HepG2 (cell line): ENCODE data around the gene LIN28A. TPM values are rescaled to one million over a fixed set of nuclear protein-coding genes. Genes with fewer than 3 reads are reported as not detected.

Experiments
- ELF3 ChIP-seq: IDR thresholded peaks from 2 replicates; pipeline ENCODE4 v1.6.1; 2016; ENCODE audit warnings: missing genetic modification reagents, missing compliant biosample characterization
- HHEX ChIP-seq: IDR thresholded peaks from 2 replicates; pipeline ENCODE4 v1.6.1; 2016; ENCODE audit warnings: control low read depth
- MAF1 ChIP-seq: sonication (generic); formaldehyde crosslinking; IDR thresholded peaks from 2 replicates; pipeline ENCODE4 v1.5.0; 2020; ENCODE audit warnings: missing genetic modification reagents, borderline replicate concordance
- NFE2L1 ChIP-seq: sonication (generic); formaldehyde crosslinking; IDR thresholded peaks from 2 replicates; pipeline ENCODE4 v1.4.0; 2020; ENCODE audit warnings: missing genetic modification reagents, mild to moderate bottlenecking, borderline replicate concordance
- PHB2 ChIP-seq: fragments of 450-650 bp; IDR thresholded peaks from 2 replicates; pipeline ENCODE4 v1.6.1; 2018; ENCODE audit not compliant: partially characterized antibody
- SIX1 ChIP-seq: sonication (generic); formaldehyde crosslinking; IDR thresholded peaks from 2 replicates; pipeline ENCODE4 v1.4.0; 2020; ENCODE audit warnings: missing genetic modification reagents, borderline replicate concordance
- SPEN ChIP-seq: sonication (generic); formaldehyde crosslinking; IDR thresholded peaks from 2 replicates; pipeline ENCODE4 v1.5.1; 2020; ENCODE audit warnings: low read depth, mild to moderate bottlenecking, missing genetic modification reagents
- TP53 ChIP-seq: sonication (generic); formaldehyde crosslinking; conservative IDR thresholded peaks from 2 replicates; pipeline ENCODE4 v1.4.0; 2020; ENCODE audit warnings: missing genetic modification reagents
- ZNF350 ChIP-seq: sonication (generic); formaldehyde crosslinking; IDR thresholded peaks from 2 replicates; pipeline ENCODE4 v1.4.0; 2020; ENCODE audit warnings: mild to moderate bottlenecking, low read depth, missing genetic modification reagents, borderline replicate concordance
- ZNF354B ChIP-seq: sonication (generic); formaldehyde crosslinking; IDR thresholded peaks from 2 replicates; pipeline ENCODE4 v1.8.0; 2022; ENCODE audit warnings: mild to moderate bottlenecking, missing genetic modification reagents
- ZNF670 ChIP-seq: sonication (generic); formaldehyde crosslinking; IDR thresholded peaks from 2 replicates; pipeline ENCODE4 v1.8.0; 2022; ENCODE audit warnings: mild to moderate bottlenecking, missing genetic modification reagents, borderline replicate concordance
- ZNF773 ChIP-seq: sonication (generic); formaldehyde crosslinking; IDR thresholded peaks from 2 replicates; pipeline ENCODE4 v1.4.0; 2020; ENCODE audit warnings: missing genetic modification reagents, borderline replicate concordance
- ZSCAN20 ChIP-seq: sonication (generic); formaldehyde crosslinking; IDR thresholded peaks from 2 replicates; pipeline ENCODE4 v1.4.0; 2020; ENCODE audit warnings: missing genetic modification reagents, mild to moderate bottlenecking, borderline replicate concordance
- ZSCAN29 ChIP-seq: sonication (generic); formaldehyde crosslinking; conservative IDR thresholded peaks from 2 replicates; pipeline ENCODE4 v1.4.0; 2020; ENCODE audit warnings: mild to moderate bottlenecking, missing genetic modification reagents
- polyA plus RNA-seq, 8 experiments: library from polyadenylated mRNA; depleted of rRNA in 3 of 8; stranded (reverse) in 7 of 8; unstranded in 1 of 8; fragments of >200 nt; fragmentation: Illumina TruSeq in 4 of 8; extraction: Trizol in 4 of 8; gene quantifications; 2 replicates each; pipeline versions ENCODE4 v1.2.1 to v1.2.3, GENCODE V29; 2011 to 2016; ENCODE audit warnings: low read depth in 4 of 8, missing spikeins in 1 of 8, mixed read lengths in 1 of 8; ENCODE audit not compliant: insufficient read depth in 1 of 8
- total RNA-seq, 5 experiments: library from RNA; depleted of rRNA; stranded (reverse); fragments of >200 nt; fragmentation: Illumina TruSeq; extraction: Trizol; gene quantifications; 2 replicates each; pipeline ENCODE4 v1.2.3, GENCODE V29; 2016; ENCODE audit warnings: low read depth in 1 of 5
- TF ChIP-seq, protein P1 (sequence below): sonication (generic); formaldehyde crosslinking; IDR thresholded peaks from 2 replicates; pipeline ENCODE4 v1.4.0; 2020; ENCODE audit warnings: missing genetic modification reagents
- TF ChIP-seq, protein P2 (sequence below): sonication (generic); formaldehyde crosslinking; IDR thresholded peaks from 2 replicates; pipeline ENCODE4 v1.5.0; 2020; ENCODE audit warnings: mild to moderate bottlenecking, missing genetic modification reagents
- TF ChIP-seq, protein P3 (sequence below): IDR thresholded peaks from 2 replicates; pipeline ENCODE4 v1.6.1; 2018; ENCODE audit warnings: missing genetic modification reagents
- TF ChIP-seq, protein P4 (sequence below): sonication (generic); formaldehyde crosslinking; IDR thresholded peaks from 2 replicates; pipeline ENCODE4 v1.5.1; 2020; ENCODE audit warnings: mild to moderate bottlenecking, missing genetic modification reagents, borderline replicate concordance

LIN28A gene
- total and polyA plus RNA-seq, 2 of the 13 experiments (the other 11 are each of a cell fraction or from before 2014, with no cell fraction given) = not detected

DNA sequence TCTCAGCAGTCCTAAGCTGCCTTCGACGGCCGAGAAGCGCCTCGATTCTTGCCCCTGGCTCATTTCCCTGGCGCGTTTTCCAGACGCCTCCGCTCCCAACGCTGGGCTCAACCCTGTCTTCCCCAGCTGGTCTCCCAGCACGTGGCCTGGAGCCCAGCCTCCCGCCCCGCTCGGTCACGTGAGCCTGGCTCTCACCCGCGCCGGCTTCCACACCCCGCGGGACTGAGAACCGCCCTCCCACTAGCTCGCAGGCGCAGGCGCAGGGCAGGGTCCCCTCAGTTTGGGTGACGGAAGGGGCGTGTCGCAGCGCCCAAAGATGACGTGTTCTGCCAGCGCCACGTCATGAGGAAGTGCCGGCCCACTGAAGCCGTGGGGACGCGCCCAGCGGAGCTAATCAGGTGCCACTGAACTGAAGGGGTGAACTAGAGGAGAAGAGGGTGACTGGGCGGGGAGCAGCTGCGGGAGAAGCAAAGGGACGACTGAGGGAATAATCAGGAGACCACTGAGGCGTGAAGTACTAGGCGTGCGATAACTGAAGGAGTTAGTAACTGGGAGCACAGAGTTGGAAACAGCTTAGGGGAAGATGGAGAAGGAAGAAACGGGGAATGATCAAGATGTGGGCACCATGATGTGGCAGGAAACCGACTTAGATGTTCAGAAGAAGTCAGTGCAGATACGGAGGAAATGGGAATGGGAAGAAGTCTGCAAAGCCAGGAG is 21.5 kb downstream of the LIN28A start, which contains the start of gene DHDDS (continued):
- TF ChIP-seq, protein P1, sequence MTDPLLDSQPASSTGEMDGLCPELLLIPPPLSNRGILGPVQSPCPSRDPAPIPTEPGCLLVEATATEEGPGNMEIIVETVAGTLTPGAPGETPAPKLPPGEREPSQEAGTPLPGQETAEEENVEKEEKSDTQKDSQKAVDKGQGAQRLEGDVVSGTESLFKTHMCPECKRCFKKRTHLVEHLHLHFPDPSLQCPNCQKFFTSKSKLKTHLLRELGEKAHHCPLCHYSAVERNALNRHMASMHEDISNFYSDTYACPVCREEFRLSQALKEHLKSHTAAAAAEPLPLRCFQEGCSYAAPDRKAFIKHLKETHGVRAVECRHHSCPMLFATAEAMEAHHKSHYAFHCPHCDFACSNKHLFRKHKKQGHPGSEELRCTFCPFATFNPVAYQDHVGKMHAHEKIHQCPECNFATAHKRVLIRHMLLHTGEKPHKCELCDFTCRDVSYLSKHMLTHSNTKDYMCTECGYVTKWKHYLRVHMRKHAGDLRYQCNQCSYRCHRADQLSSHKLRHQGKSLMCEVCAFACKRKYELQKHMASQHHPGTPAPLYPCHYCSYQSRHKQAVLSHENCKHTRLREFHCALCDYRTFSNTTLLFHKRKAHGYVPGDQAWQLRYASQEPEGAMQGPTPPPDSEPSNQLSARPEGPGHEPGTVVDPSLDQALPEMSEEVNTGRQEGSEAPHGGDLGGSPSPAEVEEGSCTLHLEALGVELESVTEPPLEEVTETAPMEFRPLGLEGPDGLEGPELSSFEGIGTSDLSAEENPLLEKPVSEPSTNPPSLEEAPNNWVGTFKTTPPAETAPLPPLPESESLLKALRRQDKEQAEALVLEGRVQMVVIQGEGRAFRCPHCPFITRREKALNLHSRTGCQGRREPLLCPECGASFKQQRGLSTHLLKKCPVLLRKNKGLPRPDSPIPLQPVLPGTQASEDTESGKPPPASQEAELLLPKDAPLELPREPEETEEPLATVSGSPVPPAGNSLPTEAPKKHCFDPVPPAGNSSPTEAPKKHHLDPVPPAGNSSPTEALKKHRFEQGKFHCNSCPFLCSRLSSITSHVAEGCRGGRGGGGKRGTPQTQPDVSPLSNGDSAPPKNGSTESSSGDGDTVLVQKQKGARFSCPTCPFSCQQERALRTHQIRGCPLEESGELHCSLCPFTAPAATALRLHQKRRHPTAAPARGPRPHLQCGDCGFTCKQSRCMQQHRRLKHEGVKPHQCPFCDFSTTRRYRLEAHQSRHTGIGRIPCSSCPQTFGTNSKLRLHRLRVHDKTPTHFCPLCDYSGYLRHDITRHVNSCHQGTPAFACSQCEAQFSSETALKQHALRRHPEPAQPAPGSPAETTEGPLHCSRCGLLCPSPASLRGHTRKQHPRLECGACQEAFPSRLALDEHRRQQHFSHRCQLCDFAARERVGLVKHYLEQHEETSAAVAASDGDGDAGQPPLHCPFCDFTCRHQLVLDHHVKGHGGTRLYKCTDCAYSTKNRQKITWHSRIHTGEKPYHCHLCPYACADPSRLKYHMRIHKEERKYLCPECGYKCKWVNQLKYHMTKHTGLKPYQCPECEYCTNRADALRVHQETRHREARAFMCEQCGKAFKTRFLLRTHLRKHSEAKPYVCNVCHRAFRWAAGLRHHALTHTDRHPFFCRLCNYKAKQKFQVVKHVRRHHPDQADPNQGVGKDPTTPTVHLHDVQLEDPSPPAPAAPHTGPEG (CRISPR knock-in tag) = peak; percentile 90
- TF ChIP-seq, protein P2, sequence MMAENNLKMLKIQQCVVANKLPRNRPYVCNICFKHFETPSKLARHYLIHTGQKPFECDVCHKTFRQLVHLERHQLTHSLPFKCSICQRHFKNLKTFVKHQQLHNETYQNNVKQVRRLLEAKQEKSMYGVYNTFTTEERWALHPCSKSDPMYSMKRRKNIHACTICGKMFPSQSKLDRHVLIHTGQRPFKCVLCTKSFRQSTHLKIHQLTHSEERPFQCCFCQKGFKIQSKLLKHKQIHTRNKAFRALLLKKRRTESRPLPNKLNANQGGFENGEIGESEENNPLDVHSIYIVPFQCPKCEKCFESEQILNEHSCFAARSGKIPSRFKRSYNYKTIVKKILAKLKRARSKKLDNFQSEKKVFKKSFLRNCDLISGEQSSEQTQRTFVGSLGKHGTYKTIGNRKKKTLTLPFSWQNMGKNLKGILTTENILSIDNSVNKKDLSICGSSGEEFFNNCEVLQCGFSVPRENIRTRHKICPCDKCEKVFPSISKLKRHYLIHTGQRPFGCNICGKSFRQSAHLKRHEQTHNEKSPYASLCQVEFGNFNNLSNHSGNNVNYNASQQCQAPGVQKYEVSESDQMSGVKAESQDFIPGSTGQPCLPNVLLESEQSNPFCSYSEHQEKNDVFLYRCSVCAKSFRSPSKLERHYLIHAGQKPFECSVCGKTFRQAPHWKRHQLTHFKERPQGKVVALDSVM (CRISPR knock-in tag) = peak; percentile 72
- TF ChIP-seq MAF1 (CRISPR knock-in tag) (0 out of 2 replicates have a peak, but pooled peaks have one; percentile 58), ZNF350 (CRISPR knock-in tag) (peak; percentile 95), TP53 (peak; percentile 91; the same call in 1 of the 2 replicates), ZNF773 (CRISPR knock-in tag) (peak; percentile 59; the same call in 1 of the 2 replicates), HHEX (CRISPR knock-in tag) (no peak), ZNF354B (CRISPR knock-in tag) (peak; percentile 66; the same call in 1 of the 2 replicates), SPEN (CRISPR knock-in tag) (peak; percentile 96), ZNF670 (CRISPR knock-in tag) (no peak), SIX1 (CRISPR knock-in tag) (no peak), ZSCAN20 (CRISPR knock-in tag) (no peak), ELF3 (CRISPR knock-in tag) (peak; percentile 96), ZSCAN29 (CRISPR knock-in tag) (0 out of 2 replicates have a peak, but pooled peaks have one; percentile 44), NFE2L1 (peak; percentile 71; the same call in 1 of the 2 replicates), PHB2 (no peak)
- TF ChIP-seq, protein P3, sequence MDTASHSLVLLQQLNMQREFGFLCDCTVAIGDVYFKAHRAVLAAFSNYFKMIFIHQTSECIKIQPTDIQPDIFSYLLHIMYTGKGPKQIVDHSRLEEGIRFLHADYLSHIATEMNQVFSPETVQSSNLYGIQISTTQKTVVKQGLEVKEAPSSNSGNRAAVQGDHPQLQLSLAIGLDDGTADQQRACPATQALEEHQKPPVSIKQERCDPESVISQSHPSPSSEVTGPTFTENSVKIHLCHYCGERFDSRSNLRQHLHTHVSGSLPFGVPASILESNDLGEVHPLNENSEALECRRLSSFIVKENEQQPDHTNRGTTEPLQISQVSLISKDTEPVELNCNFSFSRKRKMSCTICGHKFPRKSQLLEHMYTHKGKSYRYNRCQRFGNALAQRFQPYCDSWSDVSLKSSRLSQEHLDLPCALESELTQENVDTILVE (CRISPR knock-in tag) = peak; percentile 86; the same call in 1 of the 2 replicates
- TF ChIP-seq, protein P4, sequence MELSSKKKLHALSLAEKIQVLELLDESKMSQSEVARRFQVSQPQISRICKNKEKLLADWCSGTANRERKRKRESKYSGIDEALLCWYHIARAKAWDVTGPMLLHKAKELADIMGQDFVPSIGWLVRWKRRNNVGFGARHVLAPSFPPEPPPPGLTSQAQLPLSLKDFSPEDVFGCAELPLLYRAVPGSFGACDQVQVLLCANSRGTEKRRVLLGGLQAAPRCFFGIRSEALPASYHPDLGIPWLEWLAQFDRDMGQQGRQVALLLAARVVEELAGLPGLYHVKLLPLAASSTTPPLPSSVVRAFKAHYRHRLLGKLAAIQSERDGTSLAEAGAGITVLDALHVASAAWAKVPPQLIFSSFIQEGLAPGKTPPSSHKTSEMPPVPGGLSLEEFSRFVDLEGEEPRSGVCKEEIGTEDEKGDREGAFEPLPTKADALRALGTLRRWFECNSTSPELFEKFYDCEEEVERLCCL (CRISPR knock-in tag) = peak; percentile 94; the same call in 1 of the 2 replicates
